ENCODE measurements around the gene TRAF4.
"Not testable (repeated sequence)": the region's sequence is repeated elsewhere in the genome, so short reads cannot be mapped to it uniquely, and the experiment has no call there.

The TRAF4 gene

DNA sequence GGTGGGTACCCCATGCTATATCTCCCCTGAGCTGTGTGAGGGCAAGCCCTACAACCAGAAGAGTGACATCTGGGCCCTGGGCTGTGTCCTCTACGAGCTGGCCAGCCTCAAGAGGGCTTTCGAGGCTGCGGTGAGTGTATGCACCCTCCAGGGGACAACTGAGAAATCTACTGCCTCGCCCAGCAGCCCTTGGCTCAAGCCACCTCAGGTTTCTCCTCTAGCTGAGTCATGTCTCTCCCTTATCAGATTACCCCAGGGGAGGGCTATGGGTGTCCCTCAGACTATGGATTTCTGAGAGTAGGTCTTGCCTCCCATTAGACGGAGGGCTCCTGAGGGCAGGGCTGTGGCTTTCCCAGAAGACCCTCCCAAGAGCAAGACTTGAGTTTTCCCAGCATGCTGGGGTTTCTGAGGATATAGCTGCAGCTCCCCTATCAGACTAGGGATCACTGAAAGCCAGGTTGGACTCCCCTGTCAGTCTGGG lies 8.5 kb upstream of the TRAF4 start:
- Histone ChIP-seq H3K9ac (ENCODE audit: low read length) (no peak overlapping the region), H4K20me1 (ENCODE audit: insufficient read depth, low read length) (no peaks in the 10 kb centered on the region), H2AFZ (ENCODE audit: low read length) (no peak overlapping the region), H3K4me1 (ENCODE audit: insufficient read depth, low read length, severe bottlenecking) (peaks cover 27% of the 10 kb centered on the region), H3K9me3 (ENCODE audit: low read length) (peaks cover 4% of the 10 kb centered on the region), H3K79me2 (ENCODE audit: insufficient read depth, low read length) (no peaks in the 10 kb centered on the region), H3F3A (ENCODE audit: insufficient read depth, low read length) (no peaks in the 10 kb centered on the region), H3K9me2 (ENCODE audit: low read depth, low read length) (no peaks in the 10 kb centered on the region), H3K27me3 (ENCODE audit: insufficient read depth, low read length) (no peaks in the 10 kb centered on the region), H3K4me3 (ENCODE audit: low read depth, low read length, poor library complexity, severe bottlenecking) (no peak overlapping the region), H3K4me2 (ENCODE audit: low read length) (no peak overlapping the region), H3K36me3 (ENCODE audit: insufficient read depth, low read length) (peaks cover 33% of the 10 kb centered on the region), H3K27ac (ENCODE audit: low read depth, low read length, poor library complexity, severe bottlenecking) (peak overlapping the region; percentile 50)
- TF ChIP-seq, protein P1, sequence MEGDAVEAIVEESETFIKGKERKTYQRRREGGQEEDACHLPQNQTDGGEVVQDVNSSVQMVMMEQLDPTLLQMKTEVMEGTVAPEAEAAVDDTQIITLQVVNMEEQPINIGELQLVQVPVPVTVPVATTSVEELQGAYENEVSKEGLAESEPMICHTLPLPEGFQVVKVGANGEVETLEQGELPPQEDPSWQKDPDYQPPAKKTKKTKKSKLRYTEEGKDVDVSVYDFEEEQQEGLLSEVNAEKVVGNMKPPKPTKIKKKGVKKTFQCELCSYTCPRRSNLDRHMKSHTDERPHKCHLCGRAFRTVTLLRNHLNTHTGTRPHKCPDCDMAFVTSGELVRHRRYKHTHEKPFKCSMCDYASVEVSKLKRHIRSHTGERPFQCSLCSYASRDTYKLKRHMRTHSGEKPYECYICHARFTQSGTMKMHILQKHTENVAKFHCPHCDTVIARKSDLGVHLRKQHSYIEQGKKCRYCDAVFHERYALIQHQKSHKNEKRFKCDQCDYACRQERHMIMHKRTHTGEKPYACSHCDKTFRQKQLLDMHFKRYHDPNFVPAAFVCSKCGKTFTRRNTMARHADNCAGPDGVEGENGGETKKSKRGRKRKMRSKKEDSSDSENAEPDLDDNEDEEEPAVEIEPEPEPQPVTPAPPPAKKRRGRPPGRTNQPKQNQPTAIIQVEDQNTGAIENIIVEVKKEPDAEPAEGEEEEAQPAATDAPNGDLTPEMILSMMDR (IDR thresholded peaks at IDR 0.05; ENCODE audit: low read length) = no peak
- no peak for TF ChIP-seq EZH2 (IDR thresholded peaks at IDR 0.05; ENCODE audit: borderline replicate concordance, low read length)

DNA sequence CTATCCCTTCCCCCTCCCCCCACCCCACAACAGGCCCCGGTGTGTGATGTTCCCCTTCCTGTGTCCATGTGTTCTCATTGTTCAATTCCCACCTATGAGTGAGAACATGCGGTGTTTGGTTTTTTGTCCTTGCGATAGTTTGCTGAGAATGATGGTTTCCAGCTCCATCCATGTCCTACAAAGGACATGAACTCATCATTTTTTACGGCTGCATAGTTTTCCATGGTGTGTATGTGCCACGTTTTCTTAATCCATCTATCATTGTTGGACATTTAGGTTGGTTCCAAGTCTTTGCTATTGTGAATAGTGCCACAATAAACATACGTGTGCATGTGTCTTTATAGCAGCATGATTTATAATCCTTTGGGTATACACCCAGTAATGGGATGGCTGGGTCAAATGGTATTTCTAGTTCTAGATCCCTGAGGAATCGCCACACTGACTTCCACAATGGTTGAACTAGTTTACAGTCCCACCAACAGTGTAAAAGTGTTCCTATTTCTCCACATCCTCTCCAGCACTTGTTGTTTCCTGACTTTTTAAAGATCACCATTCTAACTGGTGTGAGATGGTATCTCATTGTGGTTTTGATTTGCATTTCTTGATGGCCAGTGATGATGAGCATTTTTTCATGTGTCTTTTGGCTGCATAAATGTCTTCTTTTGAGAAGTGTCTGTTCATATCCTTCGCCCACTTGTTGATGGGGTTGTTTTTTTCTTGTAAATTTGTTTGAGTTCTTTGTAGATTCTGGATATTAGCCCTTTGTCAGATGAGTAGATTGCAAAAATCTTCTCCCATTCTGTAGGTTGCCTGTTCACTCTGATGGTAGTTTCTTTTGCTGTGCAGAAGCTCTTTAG lies 7.7 kb upstream of the TRAF4 start:
- H3K9me3 ChIP-seq (ENCODE audit: low read length); H3K4me3 ChIP-seq (ENCODE audit: low read depth, low read length, poor library complexity, severe bottlenecking); H3K9me2 ChIP-seq (ENCODE audit: low read depth, low read length); H3K9ac ChIP-seq (ENCODE audit: low read length); H3K79me2 ChIP-seq (ENCODE audit: insufficient read depth, low read length); H3K4me2 ChIP-seq (ENCODE audit: low read length); H4K20me1 ChIP-seq (ENCODE audit: insufficient read depth, low read length); H3K27ac ChIP-seq (ENCODE audit: low read depth, low read length, poor library complexity, severe bottlenecking); H3F3A ChIP-seq (ENCODE audit: insufficient read depth, low read length); H2AFZ ChIP-seq (ENCODE audit: low read length); H3K27me3 ChIP-seq (ENCODE audit: insufficient read depth, low read length): not testable (repeated sequence)
- Histone ChIP-seq H3K36me3 (ENCODE audit: insufficient read depth, low read length) (peaks cover 42% of the 10 kb centered on the region), H3K4me1 (ENCODE audit: insufficient read depth, low read length, severe bottlenecking) (peaks cover 35% of the 10 kb centered on the region)

DNA sequence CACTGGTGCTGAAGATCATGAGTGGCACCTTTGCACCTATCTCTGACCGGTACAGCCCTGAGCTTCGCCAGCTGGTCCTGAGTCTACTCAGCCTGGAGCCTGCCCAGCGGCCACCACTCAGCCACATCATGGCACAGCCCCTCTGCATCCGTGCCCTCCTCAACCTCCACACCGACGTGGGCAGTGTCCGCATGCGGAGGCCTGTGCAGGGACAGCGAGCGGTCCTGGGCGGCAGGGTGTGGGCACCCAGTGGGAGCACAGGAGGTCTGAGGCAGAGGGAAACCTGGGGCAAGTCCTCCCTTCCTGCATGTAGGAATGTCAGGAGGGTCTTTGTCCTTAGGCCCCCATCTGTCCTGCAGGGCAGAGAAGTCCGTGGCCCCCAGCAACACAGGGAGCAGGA lies 6.5 kb upstream of the TRAF4 start:
- Histone ChIP-seq H3K9me2 (ENCODE audit: low read depth, low read length) (no peaks in the 10 kb centered on the region), H3K27me3 (ENCODE audit: insufficient read depth, low read length) (no peaks in the 10 kb centered on the region), H3K4me3 (ENCODE audit: low read depth, low read length, poor library complexity, severe bottlenecking) (no peak overlapping the region), H3K9ac (ENCODE audit: low read length) (peak overlapping the region; percentile 71; the same call in 1 of the 2 replicates), H3F3A (ENCODE audit: insufficient read depth, low read length) (no peaks in the 10 kb centered on the region), H3K27ac (ENCODE audit: low read depth, low read length, poor library complexity, severe bottlenecking) (peak overlapping the region; percentile 97), H2AFZ (ENCODE audit: low read length) (no peak overlapping the region), H3K79me2 (ENCODE audit: insufficient read depth, low read length) (no peaks in the 10 kb centered on the region), H4K20me1 (ENCODE audit: insufficient read depth, low read length) (no peaks in the 10 kb centered on the region), H3K9me3 (ENCODE audit: low read length) (peaks cover 9% of the 10 kb centered on the region), H3K4me2 (ENCODE audit: low read length) (peak overlapping the region; percentile 58), H3K36me3 (ENCODE audit: insufficient read depth, low read length) (peaks cover 42% of the 10 kb centered on the region), H3K4me1 (ENCODE audit: insufficient read depth, low read length, severe bottlenecking) (peaks cover 47% of the 10 kb centered on the region)
- TF ChIP-seq, protein P1 (IDR thresholded peaks at IDR 0.05; ENCODE audit: low read length) = no peak
- TF ChIP-seq EZH2 (IDR thresholded peaks at IDR 0.05; ENCODE audit: borderline replicate concordance, low read length) = no peak

Measured in OCI-LY1 (cell line).